WTC11 (cell line): ENCODE results near the gene LHPP. TPM values are rescaled to one million over a fixed set of nuclear protein-coding genes. Genes with fewer than 3 reads are reported as not detected.

Source experiments
- ATAC-seq: fragments of 200-7000 bp; cut with Tn5 transposase; 2 replicates; pipeline ENCODE4 v1.10.0; 2021; ENCODE audit warnings: mild to moderate bottlenecking, moderate library complexity
- CTCF ChIA-PET: fragments of 300-600 bp; sonication (Branson Sonifier 250); formaldehyde crosslinking; loops from one replicate; lab custom pipeline; 2021; ENCODE audit warnings: antibody characterized with exemption; lab: Charles Lee
- POLR2A ChIA-PET: fragments of 350-600 bp; sonication (Branson Sonifier 250); formaldehyde crosslinking; loops from one replicate; lab custom pipeline; 2021; ENCODE audit warnings: antibody characterized with exemption; lab: Charles Lee
- DNase-seq: peaks from one replicate; pipeline ENCODE4 v3.0.0; 2021; ENCODE audit warnings: low spot score
- H3K27ac Mint-ChIP-seq: 2 replicates; pipeline ENCODE4 v1.8.0; 2021; ENCODE audit warnings: mixed read lengths
- H3K27me3 Mint-ChIP-seq: 2 replicates; pipeline ENCODE4 v1.8.0; 2021; ENCODE audit warnings: low read depth, mild to moderate bottlenecking, moderate library complexity, mixed read lengths
- H3K36me3 Mint-ChIP-seq: 2 replicates; pipeline ENCODE4 v1.8.0; 2021; ENCODE audit warnings: mixed read lengths
- H3K4me1 Mint-ChIP-seq: 2 replicates; pipeline ENCODE4 v1.8.0; 2022; ENCODE audit warnings: mixed read lengths
- H3K4me3 Mint-ChIP-seq: 2 replicates; pipeline ENCODE4 v1.8.0; 2021; ENCODE audit warnings: mild to moderate bottlenecking, moderate library complexity, mixed read lengths
- H3K9me3 Mint-ChIP-seq: 2 replicates; pipeline ENCODE4 v1.8.0; 2021; ENCODE audit warnings: mixed read lengths
- ATF1 ChIP-seq: sonication (generic); formaldehyde crosslinking; IDR thresholded peaks from 2 replicates; pipeline ENCODE4 v1.8.1; 2023; ENCODE audit warnings: mild to moderate bottlenecking, moderate library complexity, missing genetic modification reagents
- ATF3 ChIP-seq: sonication (generic); formaldehyde crosslinking; conservative IDR thresholded peaks from 2 replicates; pipeline ENCODE4 v1.8.1; 2022; ENCODE audit warnings: mild to moderate bottlenecking, missing genetic modification reagents
- CDX4 ChIP-seq: fragments of 250-450 bp; sonication (Bioruptor Pico); IDR thresholded peaks from 2 replicates; pipeline ENCODE4 v1.9.0; 2021; ENCODE audit warnings: moderate library complexity, mild to moderate bottlenecking, inconsistent platforms, borderline replicate concordance
- CREM ChIP-seq: sonication (generic); formaldehyde crosslinking; IDR thresholded peaks from 2 replicates; pipeline ENCODE4 v1.8.1; 2022; ENCODE audit warnings: mild to moderate bottlenecking, missing genetic modification reagents, moderate library complexity
- EMX1 ChIP-seq: fragments of 250-450 bp; sonication (Bioruptor Pico); IDR thresholded peaks from 2 replicates; pipeline ENCODE4 v1.8.0; 2021; ENCODE audit warnings: mild to moderate bottlenecking
- ETV6 ChIP-seq: sonication (generic); formaldehyde crosslinking; IDR thresholded peaks from 2 replicates; pipeline ENCODE4 v1.8.1; 2022; ENCODE audit warnings: mild to moderate bottlenecking, missing genetic modification reagents
- FOXJ3 ChIP-seq: sonication (generic); formaldehyde crosslinking; IDR thresholded peaks from 2 replicates; pipeline ENCODE4 v1.9.0; 2021; ENCODE audit warnings: missing genetic modification reagents, mild to moderate bottlenecking, borderline replicate concordance
- FOXK1 ChIP-seq: sonication (generic); formaldehyde crosslinking; IDR thresholded peaks from 2 replicates; pipeline ENCODE4 v1.8.0; 2022; ENCODE audit warnings: mild to moderate bottlenecking, moderate library complexity, missing genetic modification reagents
- GABPB1 ChIP-seq: sonication (generic); formaldehyde crosslinking; IDR thresholded peaks from 2 replicates; pipeline ENCODE4 v1.8.1; 2023; ENCODE audit warnings: mild to moderate bottlenecking, missing genetic modification reagents
- GTF2I ChIP-seq: fragments of 250-450 bp; sonication (Bioruptor Pico); conservative IDR thresholded peaks from 2 replicates; pipeline ENCODE4 v1.4.0; 2021; ENCODE audit warnings: mild to moderate bottlenecking
- JAZF1 ChIP-seq: fragments of 250-450 bp; sonication (Bioruptor Pico); IDR thresholded peaks from 2 replicates; pipeline ENCODE4 v1.9.0; 2021; ENCODE audit warnings: moderate library complexity, mild to moderate bottlenecking, inconsistent platforms
- MAX ChIP-seq: sonication (generic); formaldehyde crosslinking; IDR thresholded peaks from 2 replicates; pipeline ENCODE4 v1.8.0; 2022; ENCODE audit warnings: mild to moderate bottlenecking, missing genetic modification reagents
- PREB ChIP-seq: sonication (generic); formaldehyde crosslinking; IDR thresholded peaks from 2 replicates; pipeline ENCODE4 v1.8.1; 2022; ENCODE audit warnings: mild to moderate bottlenecking, missing genetic modification reagents, moderate library complexity, borderline replicate concordance
- RORB ChIP-seq: fragments of 250-450 bp; sonication (Bioruptor Pico); IDR thresholded peaks from 2 replicates; pipeline ENCODE4 v1.9.0; 2021; ENCODE audit warnings: mild to moderate bottlenecking
- SOX15 ChIP-seq: fragments of 250-450 bp; sonication (Bioruptor Pico); IDR thresholded peaks from 2 replicates; pipeline ENCODE4 v1.9.0; 2021; ENCODE audit warnings: mild to moderate bottlenecking
- TCF7 ChIP-seq: sonication (generic); formaldehyde crosslinking; IDR thresholded peaks from 2 replicates; pipeline ENCODE4 v1.8.0; 2022; ENCODE audit warnings: mild to moderate bottlenecking, low read depth, missing genetic modification reagents, moderate library complexity
- TEAD4 ChIP-seq: sonication (generic); formaldehyde crosslinking; IDR thresholded peaks from 2 replicates; pipeline ENCODE4 v1.8.0; 2022; ENCODE audit warnings: mild to moderate bottlenecking, missing genetic modification reagents
- ZNF281 ChIP-seq: sonication (generic); formaldehyde crosslinking; IDR thresholded peaks from 2 replicates; pipeline ENCODE4 v1.8.0; 2023; ENCODE audit warnings: mild to moderate bottlenecking, missing genetic modification reagents
- total RNA-seq: library from RNA; stranded (reverse); gene quantifications from 3 replicates; pipeline ENCODE4 v1.2.3, GENCODE V29; 2021
- TF ChIP-seq, protein P1 (sequence below): fragments of 250-450 bp; sonication (Bioruptor Pico); IDR thresholded peaks from 2 replicates; pipeline ENCODE4 v2.1.2; 2022; ENCODE audit warnings: mild to moderate bottlenecking, moderate library complexity
- TF ChIP-seq, protein P2 (sequence below): sonication (generic); formaldehyde crosslinking; IDR thresholded peaks from 2 replicates; pipeline ENCODE4 v1.8.0; 2023; ENCODE audit warnings: missing genetic modification reagents

LHPP gene
- total RNA-seq, 1 experiment from 2014 or later = 33.2 TPM

- peaks cover 29% of the 10 kb centered on the region for H3K4me1 Mint-ChIP-seq
- no peak overlapping the region for H3K4me3 Mint-ChIP-seq
- ChIA-PET POLR2A (no interaction called here), CTCF (interaction anchor here (5.4 kb wide), 1 partner anchor 213 kb away, joined by 46 read pairs; no protein-coding TSS in a partner anchor)
- TF ChIP-seq MAX (CRISPR knock-in tag) (no peak), TEAD4 (no peak), TCF7 (CRISPR knock-in tag) (no peak), EMX1 (CRISPR knock-in tag) (no peak), ZNF281 (no peak), CDX4 (CRISPR knock-in tag) (no peak), ATF3 (CRISPR knock-in tag) (no peak), GTF2I (CRISPR knock-in tag) (no peak), ATF1 (CRISPR knock-in tag) (no peak), FOXJ3 (CRISPR knock-in tag) (no peak), GABPB1 (no peak), FOXK1 (CRISPR knock-in tag) (no peak), CREM (CRISPR knock-in tag) (no peak), RORB (CRISPR knock-in tag) (no peak), PREB (CRISPR knock-in tag) (no peak), JAZF1 (CRISPR knock-in tag) (no peak)
- TF ChIP-seq, protein P1, sequence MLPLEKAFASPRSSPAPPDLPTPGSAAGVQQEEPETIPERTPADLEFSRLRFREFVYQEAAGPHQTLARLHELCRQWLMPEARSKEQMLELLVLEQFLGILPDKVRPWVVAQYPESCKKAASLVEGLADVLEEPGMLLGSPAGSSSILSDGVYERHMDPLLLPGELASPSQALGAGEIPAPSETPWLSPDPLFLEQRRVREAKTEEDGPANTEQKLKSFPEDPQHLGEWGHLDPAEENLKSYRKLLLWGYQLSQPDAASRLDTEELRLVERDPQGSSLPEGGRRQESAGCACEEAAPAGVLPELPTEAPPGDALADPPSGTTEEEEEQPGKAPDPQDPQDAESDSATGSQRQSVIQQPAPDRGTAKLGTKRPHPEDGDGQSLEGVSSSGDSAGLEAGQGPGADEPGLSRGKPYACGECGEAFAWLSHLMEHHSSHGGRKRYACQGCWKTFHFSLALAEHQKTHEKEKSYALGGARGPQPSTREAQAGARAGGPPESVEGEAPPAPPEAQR (CRISPR knock-in tag) = no peak
- no peak overlapping the region for H3K27ac Mint-ChIP-seq
- H3K27me3 Mint-ChIP-seq = no peaks in the 10 kb centered on the region; the same call in 1 of the 2 replicates
- H3K36me3 Mint-ChIP-seq = no peaks in the 10 kb centered on the region
- ATAC-seq (no peak), DNase-seq (no peak)
- H3K9me3 Mint-ChIP-seq = no peaks in the 10 kb centered on the region
Observed at GRCh38 chr10:124527874-124528395, 66.3 kb downstream of the LHPP start.

DNA sequence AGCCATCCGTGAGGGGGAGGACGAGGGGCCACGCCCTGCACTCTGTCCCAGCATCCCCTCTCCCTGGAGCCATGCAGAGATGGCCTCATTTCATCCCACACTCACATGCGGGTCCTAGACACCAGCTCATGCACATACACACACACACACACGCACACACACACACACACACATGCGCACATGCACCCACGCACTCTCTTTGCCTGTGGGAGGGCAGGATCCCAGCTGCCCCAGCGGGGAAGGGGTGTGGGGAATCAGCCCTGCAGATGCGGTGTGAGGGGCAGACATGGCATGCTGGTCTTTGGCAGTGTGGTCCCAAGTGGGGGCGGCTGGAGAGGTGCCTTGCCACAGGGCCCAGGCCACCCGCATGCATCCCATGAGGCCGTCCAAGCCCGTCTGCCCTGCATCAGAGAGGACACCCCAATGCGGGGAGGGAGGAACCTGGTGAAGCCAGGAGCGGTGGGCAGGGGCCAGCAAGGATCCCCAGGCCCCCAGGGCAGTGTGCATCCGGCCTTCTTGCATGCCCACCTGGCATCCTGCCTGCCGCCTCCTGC, 68.1 kb downstream of the LHPP start:
- Mint-ChIP-seq H3K36me3 (no peaks in the 10 kb centered on the region), H3K9me3 (no peaks in the 10 kb centered on the region), H3K4me1 (peaks cover 34% of the 10 kb centered on the region), H3K27me3 (no peaks in the 10 kb centered on the region; the same call in 1 of the 2 replicates), H3K4me3 (no peak overlapping the region), H3K27ac (no peak overlapping the region)
- ChIA-PET CTCF (interaction anchor here (0.6 to 5.4 kb wide), 28 partner anchors 8 to 298 kb away, joined by 3 to 46 read pairs (median 4); partner anchors contain the start of gene OAT), POLR2A (no interaction called here)
- TF ChIP-seq ZNF281 (no peak), ATF1 (CRISPR knock-in tag) (no peak), SOX15 (CRISPR knock-in tag) (no peak), TEAD4 (no peak), ETV6 (CRISPR knock-in tag) (peak; percentile 76; the same call in 1 of the 2 replicates)
- TF ChIP-seq, protein P2, sequence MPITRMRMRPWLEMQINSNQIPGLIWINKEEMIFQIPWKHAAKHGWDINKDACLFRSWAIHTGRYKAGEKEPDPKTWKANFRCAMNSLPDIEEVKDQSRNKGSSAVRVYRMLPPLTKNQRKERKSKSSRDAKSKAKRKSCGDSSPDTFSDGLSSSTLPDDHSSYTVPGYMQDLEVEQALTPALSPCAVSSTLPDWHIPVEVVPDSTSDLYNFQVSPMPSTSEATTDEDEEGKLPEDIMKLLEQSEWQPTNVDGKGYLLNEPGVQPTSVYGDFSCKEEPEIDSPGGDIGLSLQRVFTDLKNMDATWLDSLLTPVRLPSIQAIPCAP = 0 out of 2 replicates have a peak, but pooled peaks have one; percentile 29
- peak; percentile 2; the same call in 1 of the 2 replicates for ATAC-seq
- no peak for DNase-seq
